Measurements from ENCODE around the gene MAD1L1. TPM values are rescaled to one million over a fixed set of nuclear protein-coding genes. Genes with fewer than 3 reads are reported as not detected.
A peak's percentile ranks its signal among the peaks of the same experiment; 100 is the strongest.

Gene MAD1L1
- total and polyA plus RNA-seq, 4 donors: 43.0 to 54.9 (median 49.9) TPM

GRCh38 chr7:2116989-2117591, 115.7 kb downstream of the MAD1L1 start:
- Histone ChIP-seq H3K27ac (ENCODE audit: low read depth in 1 of 2, low read length in 1 of 2) (peak overlapping the region; percentile 13 to 40), H3K27me3 (ENCODE audit: control insufficient read depth in 3 of 3, insufficient read depth in 3 of 3, low read length in 2 of 3) (no peaks in the 10 kb centered on the region), H3K4me3 (no peak overlapping the region), H3K9me3 (ENCODE audit: control insufficient read depth in 4 of 4, insufficient read depth in 3 of 4, low read length in 3 of 4) (no peaks in the 10 kb centered on the region), H3K9ac (ENCODE audit: insufficient read depth in 1 of 2, low read length in 2 of 2) (no peak overlapping the region), H3K36me3 (ENCODE audit: control insufficient read depth in 4 of 4, insufficient read depth in 4 of 4, low read length in 4 of 4) (peaks cover 0 to 3% (median 0%) of the 10 kb centered on the region in 4 donors), H3K4me1 (ENCODE audit: control insufficient read depth in 5 of 5, insufficient read depth in 5 of 5, low read length in 5 of 5) (peaks cover 0 to 37% (median 9%) of the 10 kb centered on the region in 5 donors)
- ATAC-seq (ENCODE audit: insufficient read depth, low FRiP score) (no peak), DNase-seq (peak; percentile 73 to 90 (median 79))
- WGBS, 2 donors: 51 to 52% methylated on average over 9 to 11 of the region's 11 CpGs
- TF ChIP-seq CTCF (IDR thresholded peaks at IDR 0.05; ENCODE audit: control extremely low read depth, extremely low read depth): no peak

- no peak for TF ChIP-seq CTCF (IDR thresholded peaks at IDR 0.05; ENCODE audit: control extremely low read depth, extremely low read depth)
- peak overlapping the region; percentile 21 to 40 for H3K27ac ChIP-seq (ENCODE audit: low read depth in 1 of 2, low read length in 1 of 2)
- WGBS, 2 donors: 81 to 86% methylated on average over 9 of the region's 9 CpGs
- peaks cover 0 to 39% (median 12%) of the 10 kb centered on the region in 5 donors for H3K4me1 ChIP-seq (ENCODE audit: control insufficient read depth in 5 of 5, insufficient read depth in 5 of 5, low read length in 5 of 5)
- no peak overlapping the region for H3K4me3 ChIP-seq
- H3K27me3 ChIP-seq (ENCODE audit: control insufficient read depth in 3 of 3, insufficient read depth in 3 of 3, low read length in 2 of 3): no peaks in the 10 kb centered on the region
- H3K9ac ChIP-seq (ENCODE audit: insufficient read depth in 1 of 2, low read length in 2 of 2): no peak overlapping the region
- no peaks in the 10 kb centered on the region for H3K9me3 ChIP-seq (ENCODE audit: control insufficient read depth in 4 of 4, insufficient read depth in 3 of 4, low read length in 3 of 4)
- no peak for DNase-seq
- ATAC-seq (ENCODE audit: insufficient read depth, low FRiP score): no peak
- peaks cover 0 to 3% (median 0%) of the 10 kb centered on the region in 4 donors for H3K36me3 ChIP-seq (ENCODE audit: control insufficient read depth in 4 of 4, insufficient read depth in 4 of 4, low read length in 4 of 4)
Observed at GRCh38 chr7:2116448-2116810, 116.3 kb downstream of the MAD1L1 start.

- no peak for DNase-seq
- no peaks in the 10 kb centered on the region for H3K27me3 ChIP-seq (ENCODE audit: control insufficient read depth in 3 of 3, insufficient read depth in 3 of 3, low read length in 2 of 3)
Observed at GRCh38 chr7:2115760-2116447, 116.8 kb downstream of the MAD1L1 start.

More at GRCh38 chr7:2115760-2116447, 116.8 kb downstream of the MAD1L1 start:
- TF ChIP-seq CTCF (IDR thresholded peaks at IDR 0.05; ENCODE audit: control extremely low read depth, extremely low read depth): no peak
- H3K9ac ChIP-seq (ENCODE audit: insufficient read depth in 1 of 2, low read length in 2 of 2): no peak overlapping the region
- WGBS, 2 donors: 53 to 70% methylated on average over 25 of the region's 25 CpGs
- H3K4me3 ChIP-seq: no peak overlapping the region
- H3K4me1 ChIP-seq (ENCODE audit: control insufficient read depth in 5 of 5, insufficient read depth in 5 of 5, low read length in 5 of 5): peaks cover 0 to 39% (median 16%) of the 10 kb centered on the region in 5 donors
- ATAC-seq (ENCODE audit: insufficient read depth, low FRiP score): no peak
- H3K9me3 ChIP-seq (ENCODE audit: control insufficient read depth in 4 of 4, insufficient read depth in 3 of 4, low read length in 3 of 4): no peaks in the 10 kb centered on the region
- peaks cover 0 to 3% (median 0%) of the 10 kb centered on the region in 4 donors for H3K36me3 ChIP-seq (ENCODE audit: control insufficient read depth in 4 of 4, insufficient read depth in 4 of 4, low read length in 4 of 4)
- peak overlapping the region; percentile 21 to 40 for H3K27ac ChIP-seq (ENCODE audit: low read depth in 1 of 2, low read length in 1 of 2)
